K562 (cell line): ENCODE measurements around the gene ADD1. TPM values are rescaled to one million over a fixed set of nuclear protein-coding genes. Genes with fewer than 3 reads are reported as not detected.

Source experiments
- ELF4 ChIP-seq: fragments of 450-650 bp; formaldehyde crosslinking; IDR thresholded peaks from 2 replicates; pipeline ENCODE4 v1.4.0; 2022; ENCODE audit warnings: missing genetic modification characterization
- ETS2 ChIP-seq: IDR thresholded peaks from 2 replicates; pipeline ENCODE4 v1.6.1; 2016; ENCODE audit warnings: borderline replicate concordance, missing genetic modification characterization, mild to moderate bottlenecking, moderate library complexity, missing compliant biosample characterization; ENCODE audit not compliant: poor library complexity, severe bottlenecking
- FOXJ2 ChIP-seq: fragments of 200-800 bp; sonication (Bioruptor generic); IDR thresholded peaks from 2 replicates; pipeline ENCODE4 v1.6.1; 2016; ENCODE audit warnings: missing genetic modification characterization, missing compliant biosample characterization
- MAFK ChIP-seq: IDR thresholded peaks from 2 replicates; pipeline ENCODE4 v1.6.1; 2011; ENCODE audit warnings: low read length, improper control_type of control experiment
- MEIS2 ChIP-seq: fragments of 450-650 bp; IDR thresholded peaks from 2 replicates; pipeline ENCODE4 v1.6.1; 2014; ENCODE audit warnings: mild to moderate bottlenecking; ENCODE audit not compliant: partially characterized antibody
- NFE2 ChIP-seq: IDR thresholded peaks from 2 replicates; pipeline ENCODE4 v1.6.1; 2014; ENCODE audit warnings: antibody characterized with exemption, low read depth
- POLR2H ChIP-seq: IDR thresholded peaks from 2 replicates; pipeline ENCODE4 v1.6.1; 2016; ENCODE audit warnings: missing genetic modification characterization, low read depth, mild to moderate bottlenecking, control low read depth, missing compliant biosample characterization, moderate library complexity
- SAFB ChIP-seq: fragments of 200-400 bp; formaldehyde crosslinking; IDR thresholded peaks from 2 replicates; pipeline ENCODE4 v1.6.1; 2017; ENCODE audit warnings: low read depth, low read length, borderline replicate concordance
- SOX6 ChIP-seq: fragments of 450-650 bp; IDR thresholded peaks from 2 replicates; pipeline ENCODE4 v1.6.1; 2014; ENCODE audit warnings: mild to moderate bottlenecking
- STAT5A ChIP-seq: IDR thresholded peaks from 2 replicates; pipeline ENCODE4 v1.6.1; 2012; ENCODE audit warnings: low read length, inconsistent platforms, borderline replicate concordance
- ZFP30 ChIP-seq: fragments of 250-450 bp; sonication (Bioruptor Pico); IDR thresholded peaks from 2 replicates; pipeline ENCODE4 v1.8.0; 2022; ENCODE audit warnings: moderate library complexity, mild to moderate bottlenecking, inconsistent platforms, borderline replicate concordance
- ZNF217 ChIP-seq: sonication (generic); formaldehyde crosslinking; IDR thresholded peaks from 2 replicates; pipeline ENCODE4 v1.8.0; 2022; ENCODE audit warnings: mild to moderate bottlenecking, missing genetic modification reagents
- ZNF316 ChIP-seq: fragments of 450-650 bp; IDR thresholded peaks from 2 replicates; pipeline ENCODE4 v1.6.1; 2016
- ZZZ3 ChIP-seq: fragments of 450-650 bp; IDR thresholded peaks from 2 replicates; pipeline ENCODE4 v1.6.1; 2016; ENCODE audit warnings: antibody characterized with exemption, mild to moderate bottlenecking, moderate library complexity
- polyA plus RNA-seq, 8 experiments: library from polyadenylated mRNA; depleted of rRNA in 4 of 8; stranded (reverse) in 5 of 8; unstranded in 3 of 8; fragments of >200 nt; fragmentation: Nextera tagmentation in 2 of 8; fragmentation: Illumina TruSeq in 1 of 8; extraction: Ambion mirVana in 2 of 8; extraction: Trizol in 1 of 8; gene quantifications; 2 replicates each; pipeline versions ENCODE4 v1.2.1 to v1.2.3, GENCODE V29; 2011 to 2014; ENCODE audit warnings: inconsistent platforms in 1 of 8, missing spikeins in 1 of 8
- total RNA-seq, 7 experiments: library from RNA; depleted of rRNA in 6 of 7; stranded (reverse); fragments of >200 nt in 6 of 7; fragmentation: Illumina TruSeq in 2 of 7; extraction: Trizol in 2 of 7; gene quantifications; 2 replicates each; pipeline versions ENCODE4 v1.2.1 to v1.2.3, GENCODE V29; 2011 to 2021; ENCODE audit warnings: low replicate concordance in 1 of 7
- TF ChIP-seq, protein P1 (sequence below): sonication (generic); formaldehyde crosslinking; IDR thresholded peaks from 2 replicates; pipeline ENCODE4 v1.9.0; 2022; ENCODE audit warnings: mild to moderate bottlenecking, missing genetic modification reagents
- TF ChIP-seq, protein P2 (sequence below), 2 experiments: IDR thresholded peaks; 2 replicates each; pipeline ENCODE4 v1.6.1; 2011; ENCODE audit warnings: borderline replicate concordance in 1 of 2, control low read depth in 1 of 2, low read depth in 1 of 2, low read length in 1 of 2, mild to moderate bottlenecking in 1 of 2, mixed read lengths in 1 of 2, moderate library complexity in 1 of 2; ENCODE audit not compliant: insufficient read depth in 1 of 2, insufficient read length in 1 of 2, poor library complexity in 1 of 2, severe bottlenecking in 1 of 2; ENCODE audit errors: extremely low read depth in 1 of 2
- TF ChIP-seq, protein P3 (sequence below), 2 experiments: IDR thresholded peaks in 1 of 2; conservative IDR thresholded peaks in 1 of 2; 2 replicates each; pipeline ENCODE4 v1.6.1; 2016; ENCODE audit warnings: low read depth in 2 of 2, mild to moderate bottlenecking in 1 of 2, missing compliant biosample characterization in 1 of 2, missing genetic modification characterization in 1 of 2, moderate library complexity in 1 of 2
- TF ChIP-seq, protein P4 (sequence below): fragments of 450-650 bp; IDR thresholded peaks from 2 replicates; pipeline ENCODE4 v1.6.1; 2016
- TF ChIP-seq, protein P5 (sequence below): sonication (generic); formaldehyde crosslinking; IDR thresholded peaks from 2 replicates; pipeline ENCODE4 v1.8.1; 2023; ENCODE audit warnings: mild to moderate bottlenecking, missing genetic modification reagents
- TF ChIP-seq, protein P6 (sequence below): fragments of 250-450 bp; sonication (Bioruptor Pico); IDR thresholded peaks from 2 replicates; pipeline ENCODE4 v1.6.1; 2021; ENCODE audit warnings: mild to moderate bottlenecking

The ADD1 gene
- total and polyA plus RNA-seq, 9 of the 15 experiments (the other 6 are each of a cell fraction or from before 2014, with no cell fraction given): 17.5 to 153 (median 74.0) TPM

DNA sequence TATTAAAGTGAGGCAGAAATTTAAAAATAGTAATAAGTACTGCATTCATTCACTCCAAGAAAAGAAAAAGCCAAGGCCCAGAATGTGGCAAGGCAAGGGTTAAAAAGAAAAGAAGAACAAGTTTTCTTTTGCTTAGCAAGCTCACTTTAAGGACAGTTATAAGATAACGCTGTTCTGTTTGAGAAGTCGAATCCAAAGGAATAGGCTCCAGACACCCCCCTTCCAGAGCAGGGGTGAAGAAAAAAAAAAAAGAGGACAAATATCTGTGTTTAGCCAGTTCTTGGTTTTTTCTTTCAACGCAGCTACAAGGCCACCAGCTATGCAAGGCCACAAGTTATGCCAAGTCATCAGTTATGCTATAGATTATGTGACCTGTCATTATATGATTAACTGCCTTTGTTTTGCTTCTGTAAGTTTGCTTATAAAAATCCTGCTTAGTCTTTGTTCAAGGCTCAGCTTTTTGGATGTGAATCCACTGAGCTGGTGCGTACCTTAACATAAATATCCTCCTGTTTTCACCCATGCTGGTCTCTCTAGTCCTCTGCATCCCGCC lies 121.1 kb downstream of the ADD1 start (continued):
- TF ChIP-seq, protein P1, sequence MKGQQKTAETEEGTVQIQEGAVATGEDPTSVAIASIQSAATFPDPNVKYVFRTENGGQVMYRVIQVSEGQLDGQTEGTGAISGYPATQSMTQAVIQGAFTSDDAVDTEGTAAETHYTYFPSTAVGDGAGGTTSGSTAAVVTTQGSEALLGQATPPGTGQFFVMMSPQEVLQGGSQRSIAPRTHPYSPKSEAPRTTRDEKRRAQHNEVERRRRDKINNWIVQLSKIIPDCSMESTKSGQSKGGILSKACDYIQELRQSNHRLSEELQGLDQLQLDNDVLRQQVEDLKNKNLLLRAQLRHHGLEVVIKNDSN (CRISPR knock-in tag): no peak
- TF ChIP-seq, protein P2, sequence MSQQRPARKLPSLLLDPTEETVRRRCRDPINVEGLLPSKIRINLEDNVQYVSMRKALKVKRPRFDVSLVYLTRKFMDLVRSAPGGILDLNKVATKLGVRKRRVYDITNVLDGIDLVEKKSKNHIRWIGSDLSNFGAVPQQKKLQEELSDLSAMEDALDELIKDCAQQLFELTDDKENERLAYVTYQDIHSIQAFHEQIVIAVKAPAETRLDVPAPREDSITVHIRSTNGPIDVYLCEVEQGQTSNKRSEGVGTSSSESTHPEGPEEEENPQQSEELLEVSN (IDR thresholded peaks at IDR 0.05; ENCODE audit: borderline replicate concordance in 1 of 2, extremely low read depth in 1 of 2, insufficient read depth in 1 of 2, insufficient read length in 1 of 2, low read depth in 1 of 2, low read length in 1 of 2, poor library complexity in 1 of 2, severe bottlenecking in 1 of 2): no peak
- TF ChIP-seq POLR2H: no peak
- TF ChIP-seq, protein P3, sequence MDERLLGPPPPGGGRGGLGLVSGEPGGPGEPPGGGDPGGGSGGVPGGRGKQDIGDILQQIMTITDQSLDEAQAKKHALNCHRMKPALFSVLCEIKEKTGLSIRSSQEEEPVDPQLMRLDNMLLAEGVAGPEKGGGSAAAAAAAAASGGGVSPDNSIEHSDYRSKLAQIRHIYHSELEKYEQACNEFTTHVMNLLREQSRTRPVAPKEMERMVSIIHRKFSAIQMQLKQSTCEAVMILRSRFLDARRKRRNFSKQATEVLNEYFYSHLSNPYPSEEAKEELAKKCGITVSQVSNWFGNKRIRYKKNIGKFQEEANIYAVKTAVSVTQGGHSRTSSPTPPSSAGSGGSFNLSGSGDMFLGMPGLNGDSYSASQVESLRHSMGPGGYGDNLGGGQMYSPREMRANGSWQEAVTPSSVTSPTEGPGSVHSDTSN (CRISPR knock-in tag; IDR thresholded peaks at IDR 0.05; ENCODE audit: low read depth): no peak
- TF ChIP-seq, protein P3 (tag; conservative IDR thresholded peaks at IDR 0.05; ENCODE audit: low read depth): peak; percentile 80
- TF ChIP-seq ZNF316: peak; percentile 95
- TF ChIP-seq ETS2 (tag): no peak
- no peak for TF ChIP-seq SAFB
- TF ChIP-seq ZZZ3: no peak
- TF ChIP-seq NFE2: peak; percentile 32; the same call in 1 of the 2 replicates
- TF ChIP-seq ZNF217 (CRISPR knock-in tag): no peak
- TF ChIP-seq, protein P4, sequence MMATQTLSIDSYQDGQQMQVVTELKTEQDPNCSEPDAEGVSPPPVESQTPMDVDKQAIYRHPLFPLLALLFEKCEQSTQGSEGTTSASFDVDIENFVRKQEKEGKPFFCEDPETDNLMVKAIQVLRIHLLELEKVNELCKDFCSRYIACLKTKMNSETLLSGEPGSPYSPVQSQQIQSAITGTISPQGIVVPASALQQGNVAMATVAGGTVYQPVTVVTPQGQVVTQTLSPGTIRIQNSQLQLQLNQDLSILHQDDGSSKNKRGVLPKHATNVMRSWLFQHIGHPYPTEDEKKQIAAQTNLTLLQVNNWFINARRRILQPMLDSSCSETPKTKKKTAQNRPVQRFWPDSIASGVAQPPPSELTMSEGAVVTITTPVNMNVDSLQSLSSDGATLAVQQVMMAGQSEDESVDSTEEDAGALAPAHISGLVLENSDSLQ: peak; percentile 82
- peak; percentile 87 for TF ChIP-seq MEIS2
- peak; percentile 74 for TF ChIP-seq MAFK
- TF ChIP-seq ELF4: no peak
- TF ChIP-seq SOX6: 0 out of 2 replicates have a peak, but pooled peaks have one; percentile 27
- TF ChIP-seq, protein P5, sequence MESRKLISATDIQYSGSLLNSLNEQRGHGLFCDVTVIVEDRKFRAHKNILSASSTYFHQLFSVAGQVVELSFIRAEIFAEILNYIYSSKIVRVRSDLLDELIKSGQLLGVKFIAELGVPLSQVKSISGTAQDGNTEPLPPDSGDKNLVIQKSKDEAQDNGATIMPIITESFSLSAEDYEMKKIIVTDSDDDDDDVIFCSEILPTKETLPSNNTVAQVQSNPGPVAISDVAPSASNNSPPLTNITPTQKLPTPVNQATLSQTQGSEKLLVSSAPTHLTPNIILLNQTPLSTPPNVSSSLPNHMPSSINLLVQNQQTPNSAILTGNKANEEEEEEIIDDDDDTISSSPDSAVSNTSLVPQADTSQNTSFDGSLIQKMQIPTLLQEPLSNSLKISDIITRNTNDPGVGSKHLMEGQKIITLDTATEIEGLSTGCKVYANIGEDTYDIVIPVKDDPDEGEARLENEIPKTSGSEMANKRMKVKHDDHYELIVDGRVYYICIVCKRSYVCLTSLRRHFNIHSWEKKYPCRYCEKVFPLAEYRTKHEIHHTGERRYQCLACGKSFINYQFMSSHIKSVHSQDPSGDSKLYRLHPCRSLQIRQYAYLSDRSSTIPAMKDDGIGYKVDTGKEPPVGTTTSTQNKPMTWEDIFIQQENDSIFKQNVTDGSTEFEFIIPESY: no peak
- TF ChIP-seq FOXJ2 (tag): no peak
- no peak for TF ChIP-seq STAT5A
- TF ChIP-seq, protein P6, sequence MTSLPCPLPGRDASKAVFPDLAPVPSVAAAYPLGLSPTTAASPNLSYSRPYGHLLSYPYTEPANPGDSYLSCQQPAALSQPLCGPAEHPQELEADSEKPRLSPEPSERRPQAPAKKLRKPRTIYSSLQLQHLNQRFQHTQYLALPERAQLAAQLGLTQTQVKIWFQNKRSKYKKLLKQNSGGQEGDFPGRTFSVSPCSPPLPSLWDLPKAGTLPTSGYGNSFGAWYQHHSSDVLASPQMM (CRISPR knock-in tag): no peak
- no peak for TF ChIP-seq ZFP30 (CRISPR knock-in tag)
